ENCODE measurements around the gene OR52M1.

DNA sequence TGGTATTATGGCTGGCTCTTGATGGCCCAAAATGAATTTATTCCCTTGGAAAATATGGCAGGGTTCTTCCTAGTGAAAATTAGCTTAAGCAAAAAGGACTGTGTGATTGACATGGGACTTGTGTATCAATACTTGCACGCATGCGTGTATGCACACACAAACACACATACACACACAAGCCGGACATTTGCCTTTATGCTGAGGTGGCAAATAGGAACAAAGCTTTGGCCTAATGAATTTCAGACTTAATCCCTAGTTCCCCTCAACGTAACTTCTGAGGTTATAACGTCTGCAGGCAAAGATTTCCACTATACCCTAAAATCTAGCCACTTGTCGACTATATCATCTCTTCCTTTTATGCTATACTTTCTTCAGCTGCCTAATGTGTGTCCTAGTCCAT lies 33.6 kb downstream of the OR52M1 start:
- TF ChIP-seq, protein P1, sequence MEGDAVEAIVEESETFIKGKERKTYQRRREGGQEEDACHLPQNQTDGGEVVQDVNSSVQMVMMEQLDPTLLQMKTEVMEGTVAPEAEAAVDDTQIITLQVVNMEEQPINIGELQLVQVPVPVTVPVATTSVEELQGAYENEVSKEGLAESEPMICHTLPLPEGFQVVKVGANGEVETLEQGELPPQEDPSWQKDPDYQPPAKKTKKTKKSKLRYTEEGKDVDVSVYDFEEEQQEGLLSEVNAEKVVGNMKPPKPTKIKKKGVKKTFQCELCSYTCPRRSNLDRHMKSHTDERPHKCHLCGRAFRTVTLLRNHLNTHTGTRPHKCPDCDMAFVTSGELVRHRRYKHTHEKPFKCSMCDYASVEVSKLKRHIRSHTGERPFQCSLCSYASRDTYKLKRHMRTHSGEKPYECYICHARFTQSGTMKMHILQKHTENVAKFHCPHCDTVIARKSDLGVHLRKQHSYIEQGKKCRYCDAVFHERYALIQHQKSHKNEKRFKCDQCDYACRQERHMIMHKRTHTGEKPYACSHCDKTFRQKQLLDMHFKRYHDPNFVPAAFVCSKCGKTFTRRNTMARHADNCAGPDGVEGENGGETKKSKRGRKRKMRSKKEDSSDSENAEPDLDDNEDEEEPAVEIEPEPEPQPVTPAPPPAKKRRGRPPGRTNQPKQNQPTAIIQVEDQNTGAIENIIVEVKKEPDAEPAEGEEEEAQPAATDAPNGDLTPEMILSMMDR (IDR thresholded peaks at IDR 0.05; ENCODE audit: low read length): no peak
- no peak for TF ChIP-seq EZH2 (optimal IDR thresholded peaks at IDR 0.05; ENCODE audit: low read depth, low read length)

Data from MM.1S (cell line).